HG02610 (cell line): Measurements from ENCODE around the gene STX5.
A peak's percentile ranks its signal among the peaks of the same experiment; 100 is the strongest.
"Not testable (repeated sequence)": the region's sequence is repeated elsewhere in the genome, so short reads cannot be mapped to it uniquely, and the experiment has no call there.

Experiments
- ATAC-seq: cut with Tn5 transposase; IDR thresholded peaks from one replicate; pipeline ENCODE4 v1.9.1; 2021; ENCODE audit warnings: mild to moderate bottlenecking, moderate library complexity; ENCODE audit not compliant: unreplicated experiment

Gene STX5

GRCh38 chr11:62854013-62854824 is 22.4 kb upstream of the STX5 start:
- no peak for ATAC-seq

- no peak for ATAC-seq
These were observed 21.6 kb upstream of the STX5 start for GRCh38 chr11:62853279-62853965.

DNA sequence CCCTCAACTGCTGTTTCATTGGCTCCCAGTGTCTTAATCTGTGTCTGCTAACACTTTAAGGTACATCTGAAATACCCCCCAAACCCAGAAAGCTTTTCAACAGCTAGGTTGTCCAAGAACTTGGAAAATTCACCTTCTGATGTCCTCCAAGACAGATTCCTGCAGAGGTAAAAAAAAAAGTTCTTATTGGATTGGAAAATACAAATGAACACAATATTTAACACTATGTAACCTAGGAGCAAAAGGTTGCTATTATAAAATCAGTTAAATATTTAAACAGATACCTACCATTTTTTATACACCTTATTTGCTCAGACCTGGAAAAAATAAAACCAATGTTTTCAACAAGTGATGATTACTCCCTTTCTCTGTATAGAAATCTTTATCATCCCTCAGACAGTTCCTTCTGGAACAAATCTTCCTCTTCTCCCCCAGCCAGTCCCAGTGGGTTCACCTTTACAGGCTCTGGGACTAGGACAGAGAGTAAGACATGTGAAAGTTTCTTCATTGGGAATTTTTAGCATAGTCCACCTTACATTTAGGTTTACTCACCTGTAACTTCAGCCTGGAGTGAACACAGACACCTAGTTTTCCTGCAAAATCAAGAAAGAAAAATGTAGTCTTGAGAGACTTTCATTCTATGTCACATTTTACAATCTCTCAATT is 20.8 kb upstream of the STX5 start:
- no peak for ATAC-seq

DNA sequence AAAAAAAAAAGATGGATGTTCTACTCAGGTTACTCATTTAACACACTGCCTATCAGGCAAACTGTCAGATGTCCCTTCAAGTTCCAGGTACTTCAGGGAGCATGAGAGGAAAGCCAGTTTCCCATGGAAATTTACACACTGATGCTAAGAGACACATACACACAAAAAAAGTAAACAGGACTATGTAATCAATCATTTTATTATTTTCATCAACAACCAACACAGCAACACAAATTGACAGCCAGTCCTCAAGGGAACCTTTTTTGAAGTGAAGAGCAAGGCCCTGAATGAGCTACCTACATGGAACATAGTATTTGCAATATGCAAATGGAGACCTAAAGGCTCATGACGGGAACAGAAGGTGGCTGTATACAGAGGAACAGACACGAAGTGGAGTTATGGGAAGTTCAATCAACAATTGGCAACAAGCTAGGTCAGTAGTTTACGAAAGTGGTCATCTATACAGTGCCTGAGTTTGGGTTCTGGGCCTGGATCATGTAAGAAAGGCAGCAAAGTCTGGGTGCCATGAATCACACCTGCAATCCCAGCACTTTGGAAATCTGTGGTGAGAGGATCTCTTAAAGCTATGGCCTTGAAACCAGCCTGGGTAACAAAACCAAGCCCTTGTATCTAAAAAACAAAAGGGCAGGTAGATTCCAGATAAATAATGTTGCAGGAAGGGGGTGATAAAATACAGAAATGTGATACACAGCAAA is 20.1 kb upstream of the STX5 start:
- no peak for ATAC-seq

- ATAC-seq: no peak
These were observed 19.3 kb upstream of the STX5 start for GRCh38 chr11:62850911-62851806.

DNA sequence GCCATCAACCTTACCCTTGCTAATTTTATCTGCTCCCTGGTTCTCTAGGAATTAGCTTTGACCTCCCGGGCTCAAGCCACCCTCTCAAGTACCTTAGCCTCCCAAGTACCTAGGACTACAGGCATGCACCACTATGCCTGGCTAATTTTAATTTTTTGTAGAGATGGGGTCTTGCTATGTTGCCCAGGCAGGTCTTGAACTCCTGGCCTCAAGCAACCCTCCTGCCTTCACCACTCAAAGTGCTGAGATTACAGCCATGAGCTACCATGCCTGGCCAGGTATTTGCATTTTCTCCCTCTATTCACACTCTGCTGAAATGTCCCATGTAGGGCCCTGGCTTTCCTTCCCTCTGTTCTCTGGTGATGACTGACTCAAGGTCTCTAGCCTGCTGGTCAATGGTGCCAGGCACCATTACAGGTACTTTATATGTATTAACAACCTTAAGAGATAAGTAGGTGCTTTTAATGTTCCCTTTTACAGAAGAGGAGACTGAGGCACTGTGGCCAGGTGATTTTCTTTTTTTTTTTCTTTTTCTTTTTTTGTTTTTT is 16.0 kb upstream of the STX5 start:
- ATAC-seq: no peak

DNA sequence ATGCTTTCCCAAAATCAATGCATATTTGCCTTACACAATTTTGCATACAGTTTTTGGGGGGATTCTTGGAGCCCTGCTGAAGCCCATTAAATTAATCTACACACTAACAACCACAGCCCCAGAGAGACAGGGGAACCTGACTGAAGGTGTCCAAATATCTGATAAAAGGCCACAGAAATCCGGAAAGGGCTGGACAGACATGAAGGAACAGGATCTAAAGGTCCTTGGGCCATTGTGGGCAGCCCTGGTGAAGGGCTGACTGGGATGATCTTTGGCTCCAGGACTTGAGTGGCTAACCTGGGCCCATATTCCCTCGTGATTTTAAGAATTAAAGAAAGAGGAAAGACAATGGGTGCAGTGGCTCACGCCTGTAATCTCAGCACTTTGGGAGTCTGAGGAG is 14.3 kb upstream of the STX5 start:
- no peak for ATAC-seq

DNA sequence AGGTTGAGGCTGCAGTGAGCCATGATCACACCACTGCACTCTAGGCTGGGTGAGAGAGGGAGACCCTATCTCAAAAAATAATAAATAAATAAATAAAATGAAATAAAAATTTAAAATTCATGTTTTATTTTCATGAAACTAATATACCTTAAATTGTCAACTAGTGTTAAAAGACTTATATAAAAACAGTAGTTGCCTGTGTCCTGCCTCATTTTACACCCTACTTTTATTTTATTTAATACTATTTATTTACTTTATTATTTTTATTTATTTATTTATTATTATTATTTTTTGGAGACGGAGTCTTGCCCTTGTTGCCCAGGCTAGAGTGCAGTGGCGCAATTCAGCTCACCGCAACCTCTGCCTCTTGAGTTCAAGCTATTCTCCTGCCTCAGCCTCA is 12.3 kb upstream of the STX5 start:
- ATAC-seq: no peak

DNA sequence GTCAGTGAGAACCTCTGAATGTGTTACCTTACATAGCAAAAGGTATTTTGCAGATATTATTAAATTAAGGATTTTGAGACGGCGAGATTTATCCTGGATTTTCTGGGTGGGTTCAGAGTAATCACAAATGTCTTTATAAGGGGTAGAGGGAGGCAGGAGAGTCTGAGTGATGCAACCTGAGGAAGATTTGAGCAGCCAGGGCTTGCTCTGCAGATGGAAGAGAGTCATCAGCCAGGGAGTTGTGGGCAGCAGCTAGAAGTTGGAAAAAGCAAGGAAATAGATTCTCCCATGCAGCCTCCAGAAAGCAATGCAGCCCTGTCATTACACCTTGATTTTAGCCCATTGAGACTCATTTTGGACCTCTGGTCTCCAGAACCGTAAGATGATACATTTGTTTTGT is 11.6 kb upstream of the STX5 start:
- no peak for ATAC-seq

DNA sequence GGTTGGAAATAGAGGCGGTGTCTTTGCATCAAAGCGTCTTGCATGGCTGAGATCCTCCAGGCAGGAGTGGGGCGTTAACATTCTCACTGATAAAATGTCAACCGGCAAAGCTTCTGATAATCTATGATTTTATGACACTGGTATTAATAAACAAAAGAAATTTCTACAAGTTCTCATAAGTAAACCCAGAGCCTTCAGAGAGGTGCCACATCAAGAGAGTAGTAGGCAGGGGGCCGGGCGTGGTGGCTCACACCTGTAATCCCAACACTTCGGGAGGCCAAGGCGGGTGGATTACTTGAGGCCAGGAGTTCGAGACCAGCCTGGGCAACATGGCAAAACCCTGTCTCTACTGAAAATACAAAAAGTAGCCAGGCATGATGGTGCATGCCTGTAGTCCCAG is 11.0 kb upstream of the STX5 start:
- ATAC-seq: not testable (repeated sequence)

DNA sequence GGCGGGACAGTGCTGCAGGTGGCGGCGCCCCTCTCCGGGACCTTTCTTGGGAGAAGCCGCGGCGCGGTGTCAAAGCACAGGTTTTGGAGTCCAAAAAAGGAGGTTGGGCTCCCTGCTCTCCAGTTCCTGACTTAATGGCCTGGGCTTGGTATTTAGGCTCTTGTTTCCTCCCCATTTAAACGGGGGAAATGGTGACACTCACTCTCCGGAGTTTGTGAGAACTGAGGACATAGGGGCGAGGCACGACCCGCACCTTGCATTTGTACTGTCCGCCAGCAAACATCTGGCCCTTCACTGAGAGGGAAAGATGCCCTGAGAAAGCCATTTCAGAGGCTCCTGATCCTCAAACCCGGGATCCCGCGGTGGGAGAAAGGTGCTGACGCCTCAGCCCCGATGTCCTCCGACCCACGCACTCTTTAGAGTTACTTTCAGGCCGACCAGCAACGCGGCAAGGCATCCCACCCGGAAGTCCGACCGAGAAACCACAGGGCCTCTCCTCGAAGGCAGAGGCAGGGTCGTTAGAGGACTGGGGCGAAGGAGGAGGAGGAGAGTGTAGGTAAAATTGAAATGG is 10.4 kb upstream of the STX5 start:
- ATAC-seq: no peak

GRCh38 chr11:62841361-62842170 is 9.7 kb upstream of the STX5 start:
- peak; percentile 67 for ATAC-seq

- peak; percentile 10 for ATAC-seq
These were observed 9.0 kb upstream of the STX5 start for GRCh38 chr11:62840721-62841360.

- peak; percentile 37 for ATAC-seq
These were observed 7.4 kb upstream of the STX5 start, which contains the start of gene WDR74 for GRCh38 chr11:62839050-62839945. WDR74 (minus strand) TSS chr11:62839590; CDS start chr11:62839570, 20 bp downstream.

DNA sequence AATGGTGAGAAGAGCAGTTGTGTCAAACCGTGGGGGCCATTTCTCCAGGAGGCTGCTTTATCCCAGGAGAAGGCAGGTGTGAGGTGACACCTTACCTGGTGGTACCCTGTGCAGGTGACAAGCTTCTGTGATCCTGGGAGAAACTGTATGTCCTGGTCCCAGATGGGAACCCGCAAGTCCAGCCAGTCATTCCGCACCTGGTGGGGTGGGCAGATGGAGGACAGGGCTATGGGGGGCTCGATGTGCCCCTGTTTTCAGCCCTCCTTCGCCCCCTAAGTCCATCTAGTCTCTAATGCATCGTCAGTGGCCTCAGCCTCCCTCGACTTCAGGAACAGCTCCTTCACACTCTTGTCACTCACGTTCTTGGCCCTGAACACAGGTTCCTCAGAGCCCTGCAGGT is 3.5 kb upstream of the STX5 start:
- no peak for ATAC-seq

GRCh38 chr11:62832336-62833234 is 734 bp upstream of the STX5 start, which contains the start of gene TEX54:
TEX54 (minus strand) TSS chr11:62832841.
- ATAC-seq: peak; percentile 1
